SKM-1 treated with dmso at 0.1 percent for 144 hours (cell line): Measurements from ENCODE around the gene COL4A4.

Experiments
- DNase-seq: peaks from one replicate; lab custom pipeline; 2025; ENCODE audit not compliant: unreplicated experiment; lab: John Stamatoyannopoulos, UW

COL4A4 gene

GRCh38 chr2:227035711-227036367 is 128.2 kb downstream of the COL4A4 start:
- no peak for DNase-seq

GRCh38 chr2:227033471-227034148 is 130.4 kb downstream of the COL4A4 start:
- DNase-seq: peak; percentile 25

- DNase-seq: no peak
Observed at GRCh38 chr2:227031379-227031778, 132.6 kb downstream of the COL4A4 start.

GRCh38 chr2:227030789-227031188 is 133.2 kb downstream of the COL4A4 start:
- no peak for DNase-seq

GRCh38 chr2:227029426-227030105 is 134.4 kb downstream of the COL4A4 start:
- peak; percentile 45 for DNase-seq

GRCh38 chr2:227025510-227025909 is 138.5 kb downstream of the COL4A4 start:
- DNase-seq: no peak

GRCh38 chr2:227022608-227023007 is 141.4 kb downstream of the COL4A4 start:
- DNase-seq: no peak

- no peak for DNase-seq
Observed at GRCh38 chr2:227020416-227020815, 143.6 kb downstream of the COL4A4 start.

- no peak for DNase-seq
Observed at GRCh38 chr2:227016894-227017293, 147.1 kb downstream of the COL4A4 start.

- DNase-seq: no peak
Observed at GRCh38 chr2:227013881-227014280, 150.1 kb downstream of the COL4A4 start.

- no peak for DNase-seq
Observed at GRCh38 chr2:227013330-227013729, 150.7 kb downstream of the COL4A4 start.

GRCh38 chr2:227010433-227010832 is 153.6 kb downstream of the COL4A4 start:
- DNase-seq: no peak

GRCh38 chr2:227007940-227008339 is 156.1 kb downstream of the COL4A4 start:
- DNase-seq: no peak

GRCh38 chr2:227007148-227007547 is 156.9 kb downstream of the COL4A4 start:
- DNase-seq: no peak

- no peak for DNase-seq
Observed at GRCh38 chr2:227006189-227006897, 157.7 kb downstream of the COL4A4 start.

- no peak for DNase-seq
Observed at GRCh38 chr2:227004482-227004881, 159.5 kb downstream of the COL4A4 start.

GRCh38 chr2:227000123-227000522 is 163.9 kb downstream of the COL4A4 start:
- DNase-seq: no peak

GRCh38 chr2:226999661-227000060 is 164.3 kb downstream of the COL4A4 start:
- no peak for DNase-seq

GRCh38 chr2:226995625-226996041 is 168.4 kb downstream of the COL4A4 start:
- no peak for DNase-seq

GRCh38 chr2:226994775-226995174 is 169.2 kb downstream of the COL4A4 start:
- DNase-seq: no peak

- DNase-seq: no peak
Observed at GRCh38 chr2:226993171-226993570, 170.8 kb downstream of the COL4A4 start.

- no peak for DNase-seq
Observed at GRCh38 chr2:226991663-226992062, 172.3 kb downstream of the COL4A4 start.
